GM12891 (cell line): ENCODE measurements around the gene WDCP. TPM values are rescaled to one million over a fixed set of nuclear protein-coding genes. Genes with fewer than 3 reads are reported as not detected.
"Not testable (repeated sequence)": the region's sequence is repeated elsewhere in the genome, so short reads cannot be mapped to it uniquely, and the experiment has no call there.

Experiments
- DNase-seq: peaks from one replicate; pipeline ENCODE4 v3.0.0; 2011; ENCODE audit warnings: low spot score; ENCODE audit not compliant: insufficient read length
- FAIRE-seq: peaks from 2 replicates; lab custom pipeline; 2011; peaks lifted over from hg19 to GRCh38; lab: Jason Lieb, UNC
- PAX5 ChIP-seq: IDR thresholded peaks from 2 replicates; pipeline ENCODE4 v1.6.1; 2011; ENCODE audit warnings: low read length, moderate library complexity, mild to moderate bottlenecking; ENCODE audit not compliant: insufficient read depth, severe bottlenecking
- POLR2A ChIP-seq: IDR thresholded peaks from 2 replicates; pipeline ENCODE4 v1.6.1; 2011; ENCODE audit warnings: low read depth, low read length, control low read depth
- POLR2AphosphoS5 ChIP-seq: IDR thresholded peaks from 2 replicates; pipeline ENCODE4 v1.6.1; 2011; ENCODE audit warnings: low read depth, low read length, control low read depth
- POU2F2 ChIP-seq: IDR thresholded peaks from 2 replicates; pipeline ENCODE4 v1.6.1; 2011; ENCODE audit warnings: low read depth, mild to moderate bottlenecking, control low read depth, low read length, moderate library complexity
- SPI1 ChIP-seq: IDR thresholded peaks from 2 replicates; pipeline ENCODE4 v1.6.1; 2011; ENCODE audit warnings: low read depth, low read length, control low read depth
- TAF1 ChIP-seq: IDR thresholded peaks from 2 replicates; pipeline ENCODE4 v1.6.1; 2011; ENCODE audit warnings: low read depth, low read length, control low read depth
- polyA plus RNA-seq: library from polyadenylated mRNA; unstranded; fragments of >200 nt; gene quantifications from one replicate; pipeline ENCODE4 v1.2.1, GENCODE V29; 2012; ENCODE audit warnings: low read depth, missing spikeins, inconsistent platforms; ENCODE audit not compliant: missing spikeins

Gene WDCP
- polyA plus RNA-seq: 3.9 TPM

GRCh38 chr2:24046930-24047702 is at the start of gene WDCP:
WDCP (minus strand) TSS chr2:24047391; CDS start chr2:24039494, 7,897 bp downstream.
- peak; percentile 87 for TF ChIP-seq POLR2AphosphoS5
- no peak for TF ChIP-seq PAX5
- peak; percentile 88 for TF ChIP-seq POLR2A
- TF ChIP-seq SPI1: no peak
- TF ChIP-seq POU2F2: peak; percentile 88
- peak; percentile 85 for TF ChIP-seq TAF1
- peak; percentile 90 for FAIRE-seq
- peak; percentile 73 for DNase-seq

- not testable (repeated sequence) for DNase-seq, FAIRE-seq
These were observed 48.0 kb upstream of the WDCP start for GRCh38 chr2:24095171-24095677.

GRCh38 chr2:24093270-24093669 is 46.1 kb upstream of the WDCP start:
- not testable (repeated sequence) for DNase-seq, FAIRE-seq

- DNase-seq (no peak), FAIRE-seq (no peak)
- no peak for TF ChIP-seq POLR2AphosphoS5
- no peak for TF ChIP-seq POU2F2
- no peak for TF ChIP-seq SPI1
- no peak for TF ChIP-seq POLR2A
- TF ChIP-seq TAF1: no peak
- no peak for TF ChIP-seq PAX5
These were observed 41.7 kb upstream of the WDCP start for GRCh38 chr2:24088821-24089359.

GRCh38 chr2:24087032-24087431 is 39.8 kb upstream of the WDCP start:
- FAIRE-seq (no peak), DNase-seq (no peak)
- TF ChIP-seq PAX5 (no peak), POU2F2 (no peak), POLR2AphosphoS5 (no peak), POLR2A (no peak), TAF1 (no peak), SPI1 (no peak)

- TF ChIP-seq POU2F2: no peak
- TF ChIP-seq PAX5: no peak
- TF ChIP-seq POLR2A: no peak
- FAIRE-seq: no peak
- no peak for DNase-seq
These were observed 39.0 kb upstream of the WDCP start for GRCh38 chr2:24086241-24086640.

GRCh38 chr2:24085200-24085489 is 38.0 kb upstream of the WDCP start:
- no peak for DNase-seq
- no peak for FAIRE-seq
- TF ChIP-seq SPI1 (no peak), POLR2AphosphoS5 (no peak), POU2F2 (no peak), TAF1 (no peak), PAX5 (no peak), POLR2A (no peak)

- FAIRE-seq: no peak
- DNase-seq: peak; percentile 91
These were observed 37.4 kb upstream of the WDCP start, which contains the start of gene TP53I3 for GRCh38 chr2:24084386-24085199. TP53I3 (minus strand) TSS chr2:24084834; CDS start chr2:24084326, 508 bp downstream.

GRCh38 chr2:24083567-24084385 is 36.6 kb upstream of the WDCP start:
- peak; percentile 61 for TF ChIP-seq POLR2A
- TF ChIP-seq POLR2AphosphoS5: peak; percentile 59; the same call in 1 of the 2 replicates
- TF ChIP-seq PAX5: no peak
- peak; percentile 39; the same call in 1 of the 2 replicates for TF ChIP-seq TAF1
- peak; percentile 41; the same call in 1 of the 2 replicates for TF ChIP-seq SPI1
- peak; percentile 76 for TF ChIP-seq POU2F2
- peak; percentile 92 for FAIRE-seq
- peak; percentile 80 for DNase-seq

More at GRCh38 chr2:24084386-24085199, 37.4 kb upstream of the WDCP start, which contains the start of gene TP53I3:
- TF ChIP-seq POU2F2 (no peak), TAF1 (peak; percentile 46; the same call in 1 of the 2 replicates), POLR2AphosphoS5 (no peak), SPI1 (no peak), PAX5 (no peak), POLR2A (no peak)
